LNCAP (cell line): ENCODE results near the gene CDC20.

Experiments used
- TF ChIP-seq, protein P1 (sequence below): fragments of 450-650 bp; IDR thresholded peaks from 2 replicates; pipeline ENCODE4 v1.5.1; 2017; ENCODE audit warnings: mild to moderate bottlenecking

The CDC20 gene

GRCh38 chr1:43392702-43393101, 33.9 kb downstream of the CDC20 start:
- TF ChIP-seq, protein P1, sequence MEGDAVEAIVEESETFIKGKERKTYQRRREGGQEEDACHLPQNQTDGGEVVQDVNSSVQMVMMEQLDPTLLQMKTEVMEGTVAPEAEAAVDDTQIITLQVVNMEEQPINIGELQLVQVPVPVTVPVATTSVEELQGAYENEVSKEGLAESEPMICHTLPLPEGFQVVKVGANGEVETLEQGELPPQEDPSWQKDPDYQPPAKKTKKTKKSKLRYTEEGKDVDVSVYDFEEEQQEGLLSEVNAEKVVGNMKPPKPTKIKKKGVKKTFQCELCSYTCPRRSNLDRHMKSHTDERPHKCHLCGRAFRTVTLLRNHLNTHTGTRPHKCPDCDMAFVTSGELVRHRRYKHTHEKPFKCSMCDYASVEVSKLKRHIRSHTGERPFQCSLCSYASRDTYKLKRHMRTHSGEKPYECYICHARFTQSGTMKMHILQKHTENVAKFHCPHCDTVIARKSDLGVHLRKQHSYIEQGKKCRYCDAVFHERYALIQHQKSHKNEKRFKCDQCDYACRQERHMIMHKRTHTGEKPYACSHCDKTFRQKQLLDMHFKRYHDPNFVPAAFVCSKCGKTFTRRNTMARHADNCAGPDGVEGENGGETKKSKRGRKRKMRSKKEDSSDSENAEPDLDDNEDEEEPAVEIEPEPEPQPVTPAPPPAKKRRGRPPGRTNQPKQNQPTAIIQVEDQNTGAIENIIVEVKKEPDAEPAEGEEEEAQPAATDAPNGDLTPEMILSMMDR: no peak

- TF ChIP-seq, protein P1: no peak
These were observed 36.7 kb downstream of the CDC20 start for GRCh38 chr1:43395523-43395922.

DNA sequence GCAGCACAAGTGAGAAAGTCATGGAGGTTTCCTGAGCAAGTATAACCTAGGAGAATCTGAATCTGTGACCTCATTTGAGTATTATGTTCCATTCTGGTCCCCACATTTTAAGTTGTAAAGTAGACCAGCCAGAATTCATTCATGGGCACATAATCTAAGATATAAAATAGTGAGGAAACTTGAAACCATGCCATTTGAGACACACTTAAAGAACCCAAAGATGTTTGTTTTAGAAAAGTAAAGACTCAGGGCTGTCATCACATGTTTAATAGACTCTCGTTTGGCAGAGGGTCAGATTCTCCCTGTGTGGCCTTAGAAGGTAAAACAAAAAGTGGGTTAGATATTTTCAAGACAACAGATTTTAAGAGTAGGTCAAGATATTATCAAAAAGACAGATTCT, 37.3 kb downstream of the CDC20 start:
- TF ChIP-seq, protein P1: no peak

DNA sequence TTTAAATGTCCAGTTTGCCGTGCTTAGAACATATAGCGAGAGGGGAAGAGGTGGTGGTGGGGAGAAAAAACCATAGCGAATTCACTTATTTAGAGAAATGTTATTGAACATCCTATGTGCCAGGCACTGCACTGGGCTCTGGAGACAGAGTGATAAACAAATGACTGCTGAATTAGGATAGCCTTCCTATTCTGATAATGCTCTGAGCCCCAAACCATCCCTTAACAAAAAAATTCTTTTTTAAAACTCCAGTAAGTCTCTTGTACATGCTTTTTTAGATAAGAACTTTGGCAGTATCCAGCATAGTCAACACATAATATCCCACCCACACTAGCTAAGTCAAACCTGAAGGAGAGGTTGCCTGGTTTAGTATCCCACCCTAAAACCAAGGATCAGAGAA, 39.4 kb downstream of the CDC20 start:
- TF ChIP-seq, protein P1: no peak

- TF ChIP-seq, protein P1: no peak
These were observed 43.5 kb downstream of the CDC20 start for GRCh38 chr1:43402089-43402865.

- TF ChIP-seq, protein P1: no peak
These were observed 45.6 kb downstream of the CDC20 start for GRCh38 chr1:43404353-43404752.

- TF ChIP-seq, protein P1: no peak
These were observed 46.6 kb downstream of the CDC20 start for GRCh38 chr1:43405219-43405875.
